ENCODE results near the gene RAB11FIP4.
A peak's percentile ranks its signal among the peaks of the same experiment; 100 is the strongest.

RAB11FIP4 gene

DNA sequence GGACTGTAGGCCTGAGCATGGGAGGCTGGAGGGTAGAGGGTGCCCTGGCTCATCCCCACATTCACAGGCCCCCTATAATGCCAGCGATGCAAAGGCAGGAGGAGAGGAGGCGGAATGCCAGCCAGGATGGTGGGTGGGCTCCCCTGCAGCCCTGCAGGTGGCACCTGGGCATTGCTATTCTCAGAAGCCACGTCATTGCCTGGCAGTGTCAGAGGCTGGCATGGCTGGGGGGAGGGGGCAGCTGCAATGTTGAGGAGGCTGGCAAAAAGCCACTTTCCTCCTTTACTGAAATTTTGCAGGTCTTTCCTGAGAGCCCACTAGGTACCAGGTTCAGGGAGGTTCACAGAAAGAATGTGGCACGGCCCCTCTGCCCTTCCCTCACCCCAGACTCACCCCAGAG lies 36.2 kb downstream of the RAB11FIP4 start:
- Histone ChIP-seq H3K27ac (ENCODE audit: low read length) (no peak overlapping the region), H2AFZ (ENCODE audit: low read depth, low read length) (no peak overlapping the region), H3K27me3 (ENCODE audit: insufficient read depth, low read length, poor library complexity) (peaks cover 3% of the 10 kb centered on the region), H4K20me1 (ENCODE audit: insufficient read depth, low read length) (no peaks in the 10 kb centered on the region), H3K4me2 (ENCODE audit: insufficient read depth, low read length) (no peak overlapping the region), H3K4me3 (ENCODE audit: low read depth in 1 of 2, low read length in 2 of 2) (no peak overlapping the region), H3K9me3 (ENCODE audit: insufficient read depth, low read length, severe bottlenecking) (no peaks in the 10 kb centered on the region), H3K4me1 (ENCODE audit: insufficient read depth, low read length) (no peaks in the 10 kb centered on the region), H3K79me2 (ENCODE audit: insufficient read depth, low read length) (no peaks in the 10 kb centered on the region), H3K9ac (ENCODE audit: low read depth, low read length) (no peak overlapping the region), H3K36me3 (ENCODE audit: insufficient read depth, low read length) (no peaks in the 10 kb centered on the region)
- TF ChIP-seq, protein P1, sequence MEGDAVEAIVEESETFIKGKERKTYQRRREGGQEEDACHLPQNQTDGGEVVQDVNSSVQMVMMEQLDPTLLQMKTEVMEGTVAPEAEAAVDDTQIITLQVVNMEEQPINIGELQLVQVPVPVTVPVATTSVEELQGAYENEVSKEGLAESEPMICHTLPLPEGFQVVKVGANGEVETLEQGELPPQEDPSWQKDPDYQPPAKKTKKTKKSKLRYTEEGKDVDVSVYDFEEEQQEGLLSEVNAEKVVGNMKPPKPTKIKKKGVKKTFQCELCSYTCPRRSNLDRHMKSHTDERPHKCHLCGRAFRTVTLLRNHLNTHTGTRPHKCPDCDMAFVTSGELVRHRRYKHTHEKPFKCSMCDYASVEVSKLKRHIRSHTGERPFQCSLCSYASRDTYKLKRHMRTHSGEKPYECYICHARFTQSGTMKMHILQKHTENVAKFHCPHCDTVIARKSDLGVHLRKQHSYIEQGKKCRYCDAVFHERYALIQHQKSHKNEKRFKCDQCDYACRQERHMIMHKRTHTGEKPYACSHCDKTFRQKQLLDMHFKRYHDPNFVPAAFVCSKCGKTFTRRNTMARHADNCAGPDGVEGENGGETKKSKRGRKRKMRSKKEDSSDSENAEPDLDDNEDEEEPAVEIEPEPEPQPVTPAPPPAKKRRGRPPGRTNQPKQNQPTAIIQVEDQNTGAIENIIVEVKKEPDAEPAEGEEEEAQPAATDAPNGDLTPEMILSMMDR (IDR thresholded peaks at IDR 0.05; ENCODE audit: borderline replicate concordance, extremely low read depth, low read length, poor library complexity, severe bottlenecking): peak; percentile 20
- no peak for TF ChIP-seq EZH2 (IDR thresholded peaks at IDR 0.05; ENCODE audit: borderline replicate concordance, low read depth, low read length, severe bottlenecking)
- ATAC-seq (ENCODE audit: insufficient read depth, low read depth) (no peak), DNase-seq (no peak)

DNA sequence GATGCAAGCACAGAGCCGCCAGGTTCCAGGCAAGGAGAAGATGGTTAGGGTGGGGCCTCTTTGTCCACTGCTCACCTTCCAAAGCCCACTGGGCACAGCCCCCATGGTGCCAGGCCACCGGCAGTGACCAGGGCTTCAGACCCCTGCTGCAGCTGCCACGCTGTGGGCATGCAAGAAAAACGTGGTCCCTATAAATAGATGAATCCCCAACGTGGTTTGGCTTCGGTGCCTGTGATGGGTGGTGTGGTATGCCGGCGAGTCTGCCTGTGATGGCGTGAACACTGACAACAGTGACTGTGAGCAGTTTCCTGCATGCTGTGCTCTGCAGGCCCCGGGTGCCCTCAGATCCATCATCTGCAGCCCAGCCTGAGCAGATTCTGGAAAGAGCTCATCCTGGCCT lies 36.6 kb downstream of the RAB11FIP4 start:
- H3K27me3 ChIP-seq (ENCODE audit: insufficient read depth, low read length, poor library complexity): peaks cover 3% of the 10 kb centered on the region
- H3K4me2 ChIP-seq (ENCODE audit: insufficient read depth, low read length): no peak overlapping the region
- H3K27ac ChIP-seq (ENCODE audit: low read length): no peak overlapping the region
- TF ChIP-seq EZH2 (IDR thresholded peaks at IDR 0.05; ENCODE audit: borderline replicate concordance, low read depth, low read length, severe bottlenecking): no peak
- TF ChIP-seq, protein P1 (IDR thresholded peaks at IDR 0.05; ENCODE audit: borderline replicate concordance, extremely low read depth, low read length, poor library complexity, severe bottlenecking): no peak
- no peaks in the 10 kb centered on the region; the same call in 1 of the 2 replicates for H3K4me1 ChIP-seq (ENCODE audit: insufficient read depth, low read length)
- no peak overlapping the region for H3K9ac ChIP-seq (ENCODE audit: low read depth, low read length)
- H2AFZ ChIP-seq (ENCODE audit: low read depth, low read length): no peak overlapping the region
- H3K9me3 ChIP-seq (ENCODE audit: insufficient read depth, low read length, severe bottlenecking): no peaks in the 10 kb centered on the region
- H4K20me1 ChIP-seq (ENCODE audit: insufficient read depth, low read length): no peaks in the 10 kb centered on the region
- no peak for ATAC-seq (ENCODE audit: insufficient read depth, low read depth)
- H3K36me3 ChIP-seq (ENCODE audit: insufficient read depth, low read length): no peaks in the 10 kb centered on the region
- H3K79me2 ChIP-seq (ENCODE audit: insufficient read depth, low read length): no peaks in the 10 kb centered on the region
- no peak overlapping the region for H3K4me3 ChIP-seq (ENCODE audit: low read depth in 1 of 2, low read length in 2 of 2)
- no peak for DNase-seq

DNA sequence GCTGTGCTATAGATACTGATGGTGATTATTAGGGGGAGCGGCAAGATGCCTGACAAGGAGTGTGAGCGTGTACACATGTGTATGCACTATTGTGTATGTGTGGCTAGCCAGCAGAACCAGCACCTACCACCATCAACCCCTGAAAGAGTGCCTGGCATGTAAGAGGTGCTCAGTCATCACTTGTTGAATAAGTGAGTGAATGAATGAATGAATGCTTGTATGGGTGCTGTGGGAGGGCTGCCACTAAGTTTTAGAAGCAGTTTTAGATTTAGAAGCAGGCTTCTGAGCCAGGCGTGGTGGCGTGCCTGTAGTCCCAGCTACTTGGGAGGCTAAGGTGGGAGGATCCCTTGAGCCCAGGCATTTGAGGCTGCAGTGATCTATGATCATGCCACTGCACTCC lies 37.0 kb downstream of the RAB11FIP4 start:
- no peaks in the 10 kb centered on the region for H3K9me3 ChIP-seq (ENCODE audit: insufficient read depth, low read length, severe bottlenecking)
- no peaks in the 10 kb centered on the region for H3K36me3 ChIP-seq (ENCODE audit: insufficient read depth, low read length)
- H2AFZ ChIP-seq (ENCODE audit: low read depth, low read length): no peak overlapping the region
- H3K9ac ChIP-seq (ENCODE audit: low read depth, low read length): no peak overlapping the region
- no peak overlapping the region for H3K4me3 ChIP-seq (ENCODE audit: low read depth in 1 of 2, low read length in 2 of 2)
- H3K79me2 ChIP-seq (ENCODE audit: insufficient read depth, low read length): no peaks in the 10 kb centered on the region
- H3K27ac ChIP-seq (ENCODE audit: low read length): no peak overlapping the region
- no peaks in the 10 kb centered on the region for H4K20me1 ChIP-seq (ENCODE audit: insufficient read depth, low read length)
- no peak overlapping the region for H3K4me2 ChIP-seq (ENCODE audit: insufficient read depth, low read length)
- TF ChIP-seq EZH2 (IDR thresholded peaks at IDR 0.05; ENCODE audit: borderline replicate concordance, low read depth, low read length, severe bottlenecking): no peak
- TF ChIP-seq, protein P1 (IDR thresholded peaks at IDR 0.05; ENCODE audit: borderline replicate concordance, extremely low read depth, low read length, poor library complexity, severe bottlenecking): no peak
- ATAC-seq (ENCODE audit: insufficient read depth, low read depth): no peak
- peaks cover 3% of the 10 kb centered on the region for H3K27me3 ChIP-seq (ENCODE audit: insufficient read depth, low read length, poor library complexity)
- DNase-seq: no peak
- H3K4me1 ChIP-seq (ENCODE audit: insufficient read depth, low read length): peaks cover 4% of the 10 kb centered on the region; the same call in 1 of the 2 replicates
